HepG2 (cell line): ENCODE results near the gene RTP3. TPM values are rescaled to one million over a fixed set of nuclear protein-coding genes. Genes with fewer than 3 reads are reported as not detected.

ENCODE experiments used
- BRD4 ChIP-seq: sonication (generic); formaldehyde crosslinking; IDR thresholded peaks from 2 replicates; pipeline ENCODE4 v1.4.0; 2020; ENCODE audit warnings: missing genetic modification reagents
- HNF4G ChIP-seq, 2 experiments: sonication (generic) in 1 of 2; formaldehyde crosslinking in 1 of 2; IDR thresholded peaks; 2 replicates each; pipeline versions ENCODE4 v1.4.0 to v1.6.1; 2011 to 2020; ENCODE audit warnings: borderline replicate concordance in 2 of 2, low read depth in 2 of 2, mild to moderate bottlenecking in 2 of 2, low read length in 1 of 2, missing genetic modification reagents in 1 of 2, moderate library complexity in 1 of 2
- ISX ChIP-seq: sonication (generic); formaldehyde crosslinking; conservative IDR thresholded peaks from 2 replicates; pipeline ENCODE4 v1.5.0; 2020; ENCODE audit warnings: missing genetic modification reagents
- JUN ChIP-seq: sonication (generic); formaldehyde crosslinking; IDR thresholded peaks from 2 replicates; pipeline ENCODE4 v1.4.0; 2020; ENCODE audit warnings: mild to moderate bottlenecking, missing genetic modification reagents
- KDM2A ChIP-seq: sonication (generic); formaldehyde crosslinking; IDR thresholded peaks from 2 replicates; pipeline ENCODE4 v1.4.0; 2020; ENCODE audit warnings: low read depth, missing genetic modification reagents, borderline replicate concordance
- MBD4 ChIP-seq: IDR thresholded peaks from 2 replicates; pipeline ENCODE4 v1.6.1; 2012; ENCODE audit warnings: low read length, inconsistent platforms, borderline replicate concordance
- NRL ChIP-seq: sonication (generic); formaldehyde crosslinking; IDR thresholded peaks from 2 replicates; pipeline ENCODE4 v1.5.0; 2020; ENCODE audit warnings: missing genetic modification reagents, mild to moderate bottlenecking, moderate library complexity, borderline replicate concordance
- POGZ ChIP-seq: sonication (generic); formaldehyde crosslinking; IDR thresholded peaks from 2 replicates; pipeline ENCODE4 v1.4.0; 2020; ENCODE audit warnings: mild to moderate bottlenecking, missing genetic modification reagents
- RBFOX2 ChIP-seq: fragments of 200-400 bp; formaldehyde crosslinking; IDR thresholded peaks from 2 replicates; pipeline ENCODE4 v1.6.1; 2017; ENCODE audit warnings: low read depth, mild to moderate bottlenecking, low read length
- ZBTB3 ChIP-seq: sonication (generic); formaldehyde crosslinking; IDR thresholded peaks from 2 replicates; pipeline ENCODE4 v1.4.0; 2020; ENCODE audit warnings: low read depth, mild to moderate bottlenecking, moderate library complexity, missing genetic modification reagents, borderline replicate concordance
- ZNF629 ChIP-seq: sonication (generic); formaldehyde crosslinking; conservative IDR thresholded peaks from 2 replicates; pipeline ENCODE4 v1.5.0; 2020; ENCODE audit warnings: missing genetic modification reagents
- ZNF879 ChIP-seq: sonication (generic); formaldehyde crosslinking; IDR thresholded peaks from 2 replicates; pipeline ENCODE4 v1.8.1; 2023; ENCODE audit warnings: missing genetic modification reagents
- polyA plus RNA-seq, 8 experiments: library from polyadenylated mRNA; depleted of rRNA in 3 of 8; stranded (reverse) in 7 of 8; unstranded in 1 of 8; fragments of >200 nt; fragmentation: Illumina TruSeq in 4 of 8; extraction: Trizol in 4 of 8; gene quantifications; 2 replicates each; pipeline versions ENCODE4 v1.2.1 to v1.2.3, GENCODE V29; 2011 to 2016; ENCODE audit warnings: low read depth in 4 of 8, missing spikeins in 1 of 8, mixed read lengths in 1 of 8; ENCODE audit not compliant: insufficient read depth in 1 of 8
- total RNA-seq, 5 experiments: library from RNA; depleted of rRNA; stranded (reverse); fragments of >200 nt; fragmentation: Illumina TruSeq; extraction: Trizol; gene quantifications; 2 replicates each; pipeline ENCODE4 v1.2.3, GENCODE V29; 2016; ENCODE audit warnings: low read depth in 1 of 5
- TF ChIP-seq, protein P1 (sequence below): IDR thresholded peaks from 2 replicates; pipeline ENCODE4 v1.6.1; 2012; ENCODE audit warnings: low read length, improper control_type of control experiment
- TF ChIP-seq, protein P2 (sequence below): sonication (generic); formaldehyde crosslinking; IDR thresholded peaks from 2 replicates; pipeline ENCODE4 v1.4.0; 2020; ENCODE audit warnings: missing genetic modification reagents
- TF ChIP-seq, protein P3 (sequence below): sonication (generic); formaldehyde crosslinking; IDR thresholded peaks from 2 replicates; pipeline ENCODE4 v1.5.0; 2020; ENCODE audit warnings: mild to moderate bottlenecking, missing genetic modification reagents, borderline replicate concordance
- TF ChIP-seq, protein P4 (sequence below): IDR thresholded peaks from 2 replicates; pipeline ENCODE4 v1.6.1; 2016; ENCODE audit warnings: missing compliant biosample characterization, missing genetic modification reagents, borderline replicate concordance
- TF ChIP-seq, protein P5 (sequence below): sonication (generic); formaldehyde crosslinking; IDR thresholded peaks from 2 replicates; pipeline ENCODE4 v1.5.0; 2020; ENCODE audit warnings: mild to moderate bottlenecking, missing genetic modification reagents, moderate library complexity

The RTP3 gene
- total and polyA plus RNA-seq, 2 of the 13 experiments (the other 11 are each of a cell fraction or from before 2014, with no cell fraction given): 0.09 TPM; not detected in 1

DNA sequence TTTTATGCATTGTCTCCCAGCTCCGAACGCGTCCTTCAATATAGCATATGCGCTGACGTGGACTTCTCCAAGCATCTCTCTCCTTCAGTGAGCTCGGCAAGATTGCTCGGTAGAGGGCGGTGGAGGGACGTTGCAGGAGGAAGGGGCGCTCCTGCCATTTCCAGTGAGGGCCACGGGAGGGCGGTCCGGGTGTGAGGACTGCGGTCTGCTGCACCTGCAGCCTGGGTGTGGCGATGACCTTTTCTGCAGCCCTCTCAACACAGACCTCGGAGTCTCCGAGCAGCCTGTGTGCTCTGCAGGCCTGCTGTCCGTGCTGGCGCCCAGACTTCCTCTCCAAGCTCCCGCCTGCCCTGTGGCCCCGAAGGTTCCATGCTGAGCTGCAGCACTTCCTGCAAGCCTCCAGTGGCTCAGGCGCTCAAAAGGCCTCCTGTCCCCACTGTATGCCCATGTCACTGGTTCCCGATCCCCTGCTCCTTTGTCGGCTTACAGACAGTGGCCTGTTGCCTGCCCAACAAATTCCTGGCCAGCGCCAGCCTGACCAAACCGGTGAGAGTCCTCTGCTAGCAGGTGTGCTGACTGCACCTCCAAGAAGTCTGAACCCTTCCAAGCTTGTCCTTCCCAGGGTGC lies 8.9 kb upstream of the RTP3 start (continued):
- TF ChIP-seq, protein P1, sequence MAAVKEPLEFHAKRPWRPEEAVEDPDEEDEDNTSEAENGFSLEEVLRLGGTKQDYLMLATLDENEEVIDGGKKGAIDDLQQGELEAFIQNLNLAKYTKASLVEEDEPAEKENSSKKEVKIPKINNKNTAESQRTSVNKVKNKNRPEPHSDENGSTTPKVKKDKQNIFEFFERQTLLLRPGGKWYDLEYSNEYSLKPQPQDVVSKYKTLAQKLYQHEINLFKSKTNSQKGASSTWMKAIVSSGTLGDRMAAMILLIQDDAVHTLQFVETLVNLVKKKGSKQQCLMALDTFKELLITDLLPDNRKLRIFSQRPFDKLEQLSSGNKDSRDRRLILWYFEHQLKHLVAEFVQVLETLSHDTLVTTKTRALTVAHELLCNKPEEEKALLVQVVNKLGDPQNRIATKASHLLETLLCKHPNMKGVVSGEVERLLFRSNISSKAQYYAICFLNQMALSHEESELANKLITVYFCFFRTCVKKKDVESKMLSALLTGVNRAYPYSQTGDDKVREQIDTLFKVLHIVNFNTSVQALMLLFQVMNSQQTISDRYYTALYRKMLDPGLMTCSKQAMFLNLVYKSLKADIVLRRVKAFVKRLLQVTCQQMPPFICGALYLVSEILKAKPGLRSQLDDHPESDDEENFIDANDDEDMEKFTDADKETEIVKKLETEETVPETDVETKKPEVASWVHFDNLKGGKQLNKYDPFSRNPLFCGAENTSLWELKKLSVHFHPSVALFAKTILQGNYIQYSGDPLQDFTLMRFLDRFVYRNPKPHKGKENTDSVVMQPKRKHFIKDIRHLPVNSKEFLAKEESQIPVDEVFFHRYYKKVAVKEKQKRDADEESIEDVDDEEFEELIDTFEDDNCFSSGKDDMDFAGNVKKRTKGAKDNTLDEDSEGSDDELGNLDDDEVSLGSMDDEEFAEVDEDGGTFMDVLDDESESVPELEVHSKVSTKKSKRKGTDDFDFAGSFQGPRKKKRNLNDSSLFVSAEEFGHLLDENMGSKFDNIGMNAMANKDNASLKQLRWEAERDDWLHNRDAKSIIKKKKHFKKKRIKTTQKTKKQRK: no peak
- no peak for TF ChIP-seq RBFOX2
- TF ChIP-seq, protein P2, sequence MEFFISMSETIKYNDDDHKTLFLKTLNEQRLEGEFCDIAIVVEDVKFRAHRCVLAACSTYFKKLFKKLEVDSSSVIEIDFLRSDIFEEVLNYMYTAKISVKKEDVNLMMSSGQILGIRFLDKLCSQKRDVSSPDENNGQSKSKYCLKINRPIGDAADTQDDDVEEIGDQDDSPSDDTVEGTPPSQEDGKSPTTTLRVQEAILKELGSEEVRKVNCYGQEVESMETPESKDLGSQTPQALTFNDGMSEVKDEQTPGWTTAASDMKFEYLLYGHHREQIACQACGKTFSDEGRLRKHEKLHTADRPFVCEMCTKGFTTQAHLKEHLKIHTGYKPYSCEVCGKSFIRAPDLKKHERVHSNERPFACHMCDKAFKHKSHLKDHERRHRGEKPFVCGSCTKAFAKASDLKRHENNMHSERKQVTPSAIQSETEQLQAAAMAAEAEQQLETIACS (CRISPR knock-in tag): no peak
- no peak for TF ChIP-seq HNF4G (IDR thresholded peaks at IDR 0.05; ENCODE audit: borderline replicate concordance, low read depth, low read length)
- no peak for TF ChIP-seq HNF4G (CRISPR knock-in tag; IDR thresholded peaks at IDR 0.05; ENCODE audit: borderline replicate concordance, low read depth)
- no peak for TF ChIP-seq ZNF629 (CRISPR knock-in tag)
- TF ChIP-seq ZNF879: no peak
- TF ChIP-seq POGZ (CRISPR knock-in tag): peak; percentile 38; the same call in 1 of the 2 replicates
- TF ChIP-seq, protein P3, sequence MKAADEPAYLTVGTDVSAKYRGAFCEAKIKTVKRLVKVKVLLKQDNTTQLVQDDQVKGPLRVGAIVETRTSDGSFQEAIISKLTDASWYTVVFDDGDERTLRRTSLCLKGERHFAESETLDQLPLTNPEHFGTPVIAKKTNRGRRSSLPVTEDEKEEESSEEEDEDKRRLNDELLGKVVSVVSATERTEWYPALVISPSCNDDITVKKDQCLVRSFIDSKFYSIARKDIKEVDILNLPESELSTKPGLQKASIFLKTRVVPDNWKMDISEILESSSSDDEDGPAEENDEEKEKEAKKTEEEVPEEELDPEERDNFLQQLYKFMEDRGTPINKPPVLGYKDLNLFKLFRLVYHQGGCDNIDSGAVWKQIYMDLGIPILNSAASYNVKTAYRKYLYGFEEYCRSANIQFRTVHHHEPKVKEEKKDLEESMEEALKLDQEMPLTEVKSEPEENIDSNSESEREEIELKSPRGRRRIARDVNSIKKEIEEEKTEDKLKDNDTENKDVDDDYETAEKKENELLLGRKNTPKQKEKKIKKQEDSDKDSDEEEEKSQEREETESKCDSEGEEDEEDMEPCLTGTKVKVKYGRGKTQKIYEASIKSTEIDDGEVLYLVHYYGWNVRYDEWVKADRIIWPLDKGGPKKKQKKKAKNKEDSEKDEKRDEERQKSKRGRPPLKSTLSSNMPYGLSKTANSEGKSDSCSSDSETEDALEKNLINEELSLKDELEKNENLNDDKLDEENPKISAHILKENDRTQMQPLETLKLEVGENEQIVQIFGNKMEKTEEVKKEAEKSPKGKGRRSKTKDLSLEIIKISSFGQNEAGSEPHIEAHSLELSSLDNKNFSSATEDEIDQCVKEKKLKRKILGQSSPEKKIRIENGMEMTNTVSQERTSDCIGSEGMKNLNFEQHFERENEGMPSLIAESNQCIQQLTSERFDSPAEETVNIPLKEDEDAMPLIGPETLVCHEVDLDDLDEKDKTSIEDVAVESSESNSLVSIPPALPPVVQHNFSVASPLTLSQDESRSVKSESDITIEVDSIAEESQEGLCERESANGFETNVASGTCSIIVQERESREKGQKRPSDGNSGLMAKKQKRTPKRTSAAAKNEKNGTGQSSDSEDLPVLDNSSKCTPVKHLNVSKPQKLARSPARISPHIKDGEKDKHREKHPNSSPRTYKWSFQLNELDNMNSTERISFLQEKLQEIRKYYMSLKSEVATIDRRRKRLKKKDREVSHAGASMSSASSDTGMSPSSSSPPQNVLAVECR (CRISPR knock-in tag): peak; percentile 23; the same call in 1 of the 2 replicates
- no peak for TF ChIP-seq ZBTB3 (CRISPR knock-in tag)
- TF ChIP-seq MBD4: no peak
- TF ChIP-seq, protein P4, sequence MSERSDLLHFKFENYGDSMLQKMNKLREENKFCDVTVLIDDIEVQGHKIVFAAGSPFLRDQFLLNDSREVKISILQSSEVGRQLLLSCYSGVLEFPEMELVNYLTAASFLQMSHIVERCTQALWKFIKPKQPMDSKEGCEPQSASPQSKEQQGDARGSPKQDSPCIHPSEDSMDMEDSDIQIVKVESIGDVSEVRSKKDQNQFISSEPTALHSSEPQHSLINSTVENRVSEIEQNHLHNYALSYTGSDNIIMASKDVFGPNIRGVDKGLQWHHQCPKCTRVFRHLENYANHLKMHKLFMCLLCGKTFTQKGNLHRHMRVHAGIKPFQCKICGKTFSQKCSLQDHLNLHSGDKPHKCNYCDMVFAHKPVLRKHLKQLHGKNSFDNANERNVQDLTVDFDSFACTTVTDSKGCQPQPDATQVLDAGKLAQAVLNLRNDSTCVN: no peak
- no peak for TF ChIP-seq NRL (CRISPR knock-in tag)
- TF ChIP-seq BRD4 (CRISPR knock-in tag): no peak
- no peak for TF ChIP-seq JUN (CRISPR knock-in tag)
- TF ChIP-seq, protein P5, sequence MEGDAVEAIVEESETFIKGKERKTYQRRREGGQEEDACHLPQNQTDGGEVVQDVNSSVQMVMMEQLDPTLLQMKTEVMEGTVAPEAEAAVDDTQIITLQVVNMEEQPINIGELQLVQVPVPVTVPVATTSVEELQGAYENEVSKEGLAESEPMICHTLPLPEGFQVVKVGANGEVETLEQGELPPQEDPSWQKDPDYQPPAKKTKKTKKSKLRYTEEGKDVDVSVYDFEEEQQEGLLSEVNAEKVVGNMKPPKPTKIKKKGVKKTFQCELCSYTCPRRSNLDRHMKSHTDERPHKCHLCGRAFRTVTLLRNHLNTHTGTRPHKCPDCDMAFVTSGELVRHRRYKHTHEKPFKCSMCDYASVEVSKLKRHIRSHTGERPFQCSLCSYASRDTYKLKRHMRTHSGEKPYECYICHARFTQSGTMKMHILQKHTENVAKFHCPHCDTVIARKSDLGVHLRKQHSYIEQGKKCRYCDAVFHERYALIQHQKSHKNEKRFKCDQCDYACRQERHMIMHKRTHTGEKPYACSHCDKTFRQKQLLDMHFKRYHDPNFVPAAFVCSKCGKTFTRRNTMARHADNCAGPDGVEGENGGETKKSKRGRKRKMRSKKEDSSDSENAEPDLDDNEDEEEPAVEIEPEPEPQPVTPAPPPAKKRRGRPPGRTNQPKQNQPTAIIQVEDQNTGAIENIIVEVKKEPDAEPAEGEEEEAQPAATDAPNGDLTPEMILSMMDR: peak; percentile 99
- no peak for TF ChIP-seq ISX (CRISPR knock-in tag)
- TF ChIP-seq KDM2A (CRISPR knock-in tag): peak; percentile 86
